ENCODE results near the gene UBE2M. TPM values are rescaled to one million over a fixed set of nuclear protein-coding genes. Genes with fewer than 3 reads are reported as not detected.

UBE2M gene
- total RNA-seq, 1 donor from 2014 or later = 33.6 TPM

DNA sequence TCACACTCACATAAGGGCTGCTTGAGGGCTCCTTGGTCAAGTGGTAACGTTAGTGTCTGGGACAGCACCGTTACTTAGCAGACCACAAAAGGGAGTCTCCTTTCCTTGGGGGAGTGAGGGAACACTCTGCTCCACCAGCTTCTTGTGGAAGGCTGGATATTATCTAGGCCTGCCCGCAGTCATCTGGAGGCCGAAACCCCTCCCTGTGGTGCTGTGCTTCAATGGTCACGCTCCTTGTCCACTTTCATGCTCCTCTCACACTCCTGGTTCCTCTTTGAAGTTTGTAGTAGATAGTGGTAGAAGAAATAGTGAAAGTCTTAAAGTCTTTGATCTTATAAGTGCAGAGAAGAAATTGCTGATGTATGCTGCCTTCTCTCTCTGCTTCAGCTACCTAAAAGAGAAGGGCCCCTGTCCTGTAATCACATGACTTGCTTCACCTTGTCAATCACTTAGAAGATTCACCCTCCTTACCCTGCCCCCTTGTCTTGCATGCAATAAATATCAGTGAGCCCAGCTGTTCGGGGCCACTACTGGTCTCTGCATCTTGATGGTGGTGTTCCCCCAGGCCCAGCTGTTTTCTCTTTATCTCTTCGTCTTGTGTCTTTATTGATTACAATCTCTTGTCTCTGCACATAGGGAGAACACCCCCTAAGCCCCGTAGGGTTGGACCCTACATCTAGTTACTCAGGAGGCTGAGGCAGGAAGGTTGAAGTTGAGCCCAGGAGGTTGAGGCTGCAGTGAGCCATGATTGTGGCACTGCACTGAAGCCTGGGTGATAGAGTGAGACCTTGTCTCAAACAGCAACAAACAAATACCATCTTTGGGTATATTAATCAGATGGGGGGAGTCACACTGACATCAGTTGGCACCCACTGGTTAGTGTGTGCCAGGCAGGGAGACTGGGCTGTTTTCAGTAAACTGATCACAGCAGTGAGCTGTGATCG is 26.4 kb upstream of the UBE2M start:
- Histone ChIP-seq H3K36me3 (peaks cover 0 to 25% of the 10 kb centered on the region in 2 donors), H3K4me1 (no peaks in the 10 kb centered on the region), H3K27ac (no peak overlapping the region), H3K4me3 (no peak overlapping the region), H3K27me3 (no peaks in the 10 kb centered on the region), H3K9me3 (no peaks in the 10 kb centered on the region)
- intact Hi-C loops (cut with DNase I) = no loop called here
- TF ChIP-seq POLR2AphosphoS5 (IDR thresholded peaks at IDR 0.05; ENCODE audit: insufficient read depth in 1 of 2, low read depth in 1 of 2) (no peak), POLR2A (IDR thresholded peaks at IDR 0.05) (no peak)
- TF ChIP-seq, protein P1, sequence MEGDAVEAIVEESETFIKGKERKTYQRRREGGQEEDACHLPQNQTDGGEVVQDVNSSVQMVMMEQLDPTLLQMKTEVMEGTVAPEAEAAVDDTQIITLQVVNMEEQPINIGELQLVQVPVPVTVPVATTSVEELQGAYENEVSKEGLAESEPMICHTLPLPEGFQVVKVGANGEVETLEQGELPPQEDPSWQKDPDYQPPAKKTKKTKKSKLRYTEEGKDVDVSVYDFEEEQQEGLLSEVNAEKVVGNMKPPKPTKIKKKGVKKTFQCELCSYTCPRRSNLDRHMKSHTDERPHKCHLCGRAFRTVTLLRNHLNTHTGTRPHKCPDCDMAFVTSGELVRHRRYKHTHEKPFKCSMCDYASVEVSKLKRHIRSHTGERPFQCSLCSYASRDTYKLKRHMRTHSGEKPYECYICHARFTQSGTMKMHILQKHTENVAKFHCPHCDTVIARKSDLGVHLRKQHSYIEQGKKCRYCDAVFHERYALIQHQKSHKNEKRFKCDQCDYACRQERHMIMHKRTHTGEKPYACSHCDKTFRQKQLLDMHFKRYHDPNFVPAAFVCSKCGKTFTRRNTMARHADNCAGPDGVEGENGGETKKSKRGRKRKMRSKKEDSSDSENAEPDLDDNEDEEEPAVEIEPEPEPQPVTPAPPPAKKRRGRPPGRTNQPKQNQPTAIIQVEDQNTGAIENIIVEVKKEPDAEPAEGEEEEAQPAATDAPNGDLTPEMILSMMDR (IDR thresholded peaks at IDR 0.05) = no peak
- DNase-seq (ENCODE audit: extremely low spot score in 2 of 2) = no peak

DNA sequence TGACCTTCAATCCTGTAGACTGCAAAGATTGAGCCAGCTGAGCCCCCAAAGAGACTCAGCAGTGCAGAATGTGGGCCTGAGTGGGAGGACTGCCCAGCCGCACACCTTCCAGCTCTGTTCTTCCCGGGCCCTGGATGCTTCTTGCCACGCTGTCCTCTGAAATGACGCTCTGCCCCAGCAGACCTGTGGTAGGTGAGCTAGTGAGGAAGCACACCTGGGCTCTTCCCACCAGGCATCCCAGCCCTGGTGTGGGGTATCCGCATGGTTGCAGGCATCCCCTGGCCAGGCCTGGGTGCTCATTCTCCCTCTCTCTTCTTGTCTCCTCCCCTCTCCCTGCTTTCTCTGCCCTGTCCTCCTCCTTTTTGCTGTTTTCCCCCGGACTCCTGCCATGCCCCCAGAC is 24.6 kb upstream of the UBE2M start:
- Histone ChIP-seq H3K4me3 (no peak overlapping the region), H3K4me1 (peaks cover 3% of the 10 kb centered on the region), H3K27me3 (no peaks in the 10 kb centered on the region), H3K9me3 (no peaks in the 10 kb centered on the region), H3K27ac (no peak overlapping the region), H3K36me3 (peaks cover 0 to 25% of the 10 kb centered on the region in 2 donors)
- no peak for TF ChIP-seq POLR2AphosphoS5 (IDR thresholded peaks at IDR 0.05; ENCODE audit: insufficient read depth in 1 of 2, low read depth in 1 of 2)
- TF ChIP-seq, protein P1 (IDR thresholded peaks at IDR 0.05) = no peak
- no peak for TF ChIP-seq POLR2A (IDR thresholded peaks at IDR 0.05)
- no peak for DNase-seq (ENCODE audit: extremely low spot score in 2 of 2)
- intact Hi-C loops (cut with DNase I) = no loop called here

- intact Hi-C loops (cut with DNase I) = no loop called here
- no peak overlapping the region for H3K27ac ChIP-seq
- H3K9me3 ChIP-seq = no peaks in the 10 kb centered on the region
- no peaks in the 10 kb centered on the region for H3K27me3 ChIP-seq
- TF ChIP-seq POLR2AphosphoS5 (IDR thresholded peaks at IDR 0.05; ENCODE audit: insufficient read depth in 1 of 2, low read depth in 1 of 2) = peak; percentile 29 to 63
- TF ChIP-seq, protein P1 (IDR thresholded peaks at IDR 0.05) = peak; percentile 49 to 81 (median 59)
- TF ChIP-seq POLR2A (IDR thresholded peaks at IDR 0.05) = no peak
- peaks cover 18% of the 10 kb centered on the region for H3K4me1 ChIP-seq
- H3K36me3 ChIP-seq = peaks cover 0 to 25% of the 10 kb centered on the region in 2 donors
- no peak overlapping the region for H3K4me3 ChIP-seq
- DNase-seq (ENCODE audit: extremely low spot score in 2 of 2) = peak in 1 of 2 donors; percentile 90
Measured at GRCh38 chr19:58581227-58582141, 23.1 kb upstream of the UBE2M start.

DNA sequence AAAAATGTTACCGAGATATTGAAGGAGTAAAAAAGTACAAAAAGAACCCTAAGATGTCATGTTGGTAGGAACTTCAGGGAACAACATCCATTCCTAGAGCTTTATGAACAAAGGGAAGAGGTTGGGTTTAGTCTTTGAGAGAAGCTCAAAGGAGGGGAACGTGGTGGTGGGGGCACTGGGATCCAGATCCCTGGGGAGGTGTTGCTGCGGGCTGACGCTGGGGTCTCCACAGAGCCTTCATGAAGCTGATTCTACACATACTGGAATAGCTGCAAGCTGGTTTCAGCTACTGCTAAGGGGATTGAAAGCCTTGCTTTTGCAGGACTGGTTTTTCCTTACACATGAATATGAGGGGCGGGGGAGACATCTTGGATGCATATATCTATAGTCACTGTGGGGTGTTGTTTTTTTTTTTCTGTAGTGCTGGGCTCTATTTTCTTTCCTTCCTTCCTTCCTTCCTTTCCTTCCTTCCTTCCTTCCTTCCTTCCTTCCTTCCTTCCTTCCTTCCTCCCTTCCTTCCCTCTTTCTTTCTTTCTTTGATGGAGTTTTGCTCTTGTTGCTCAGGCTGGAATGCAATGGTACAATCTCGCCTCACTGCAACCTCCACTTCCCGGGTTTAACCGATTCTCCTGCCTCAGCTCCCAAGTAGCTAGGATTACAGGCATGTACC is 21.2 kb upstream of the UBE2M start:
- Histone ChIP-seq H3K27ac (no peak overlapping the region), H3K4me1 (peaks cover 28% of the 10 kb centered on the region), H3K36me3 (peaks cover 0 to 25% of the 10 kb centered on the region in 2 donors), H3K27me3 (no peaks in the 10 kb centered on the region), H3K9me3 (no peaks in the 10 kb centered on the region), H3K4me3 (no peak overlapping the region)
- intact Hi-C loops (cut with DNase I) = no loop called here
- TF ChIP-seq, protein P1 (IDR thresholded peaks at IDR 0.05) = no peak
- TF ChIP-seq POLR2AphosphoS5 (IDR thresholded peaks at IDR 0.05; ENCODE audit: insufficient read depth in 1 of 2, low read depth in 1 of 2) (no peak), POLR2A (IDR thresholded peaks at IDR 0.05) (no peak)
- no peak for DNase-seq (ENCODE audit: extremely low spot score in 2 of 2)
